Superior temporal gyrus (tissue), 1 donor: ENCODE measurements around the gene RSU1.

Experiments
- DNase-seq: peaks from one replicate; pipeline ENCODE4 v3.0.0-alpha.2; 2016; ENCODE audit errors: extremely low spot score

RSU1 gene

DNA sequence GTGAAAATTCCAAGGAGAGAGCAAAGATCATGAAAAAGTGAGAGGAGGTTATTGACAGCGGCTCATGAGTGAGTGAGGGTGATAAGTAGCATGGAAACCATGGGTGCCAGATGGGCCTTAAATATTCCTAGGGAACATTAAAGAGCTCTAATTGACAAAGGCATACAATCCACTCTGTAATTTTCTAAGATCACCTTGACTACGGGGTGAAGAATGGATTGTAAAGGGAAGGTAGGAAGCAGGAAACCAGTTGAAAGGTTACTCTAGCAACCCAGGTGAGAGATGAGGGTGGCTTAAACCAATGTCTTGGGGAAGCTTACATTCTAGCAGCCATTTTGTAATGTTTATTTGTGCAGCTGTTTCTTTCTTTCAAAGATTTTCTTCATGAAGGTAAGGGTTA lies 75.7 kb downstream of the RSU1 start:
- no peak for DNase-seq

DNA sequence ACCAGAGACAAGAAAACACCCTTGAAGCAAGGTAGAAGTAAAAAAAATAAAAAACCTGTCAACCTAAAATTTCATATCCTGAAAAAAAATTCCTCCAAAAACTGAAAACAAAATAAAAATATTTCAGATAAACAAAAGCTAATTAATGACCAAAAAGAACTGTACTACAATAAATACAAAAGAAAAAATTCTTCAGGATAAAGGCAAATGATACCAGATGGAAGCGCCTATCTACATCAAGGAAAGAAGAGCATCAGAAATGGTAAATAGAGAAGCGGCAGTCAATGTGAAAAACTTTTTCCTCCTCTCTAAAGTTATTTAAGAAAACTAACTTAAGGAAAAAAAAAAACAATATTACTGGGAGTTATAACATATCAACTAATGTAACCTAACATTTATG lies 79.8 kb downstream of the RSU1 start:
- no peak for DNase-seq

DNA sequence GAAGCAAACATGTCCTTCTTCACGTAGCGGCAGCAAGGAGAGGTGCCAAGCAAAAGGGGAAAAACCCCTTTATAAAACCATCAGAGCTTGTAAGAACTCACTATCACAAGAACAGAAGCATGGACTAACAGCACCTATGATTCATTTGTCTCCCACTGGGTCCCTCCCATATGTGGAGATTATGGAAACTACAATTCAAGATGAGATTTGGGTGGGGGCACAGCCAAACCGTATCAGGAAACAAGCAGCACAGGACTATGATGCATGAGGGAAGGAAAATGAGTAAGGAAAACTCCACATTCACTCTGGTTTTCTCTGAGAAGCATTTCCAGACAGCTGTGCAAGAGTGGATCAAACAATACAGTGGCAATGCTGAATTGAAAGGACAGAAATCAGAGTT lies 81.6 kb downstream of the RSU1 start:
- DNase-seq: no peak

DNA sequence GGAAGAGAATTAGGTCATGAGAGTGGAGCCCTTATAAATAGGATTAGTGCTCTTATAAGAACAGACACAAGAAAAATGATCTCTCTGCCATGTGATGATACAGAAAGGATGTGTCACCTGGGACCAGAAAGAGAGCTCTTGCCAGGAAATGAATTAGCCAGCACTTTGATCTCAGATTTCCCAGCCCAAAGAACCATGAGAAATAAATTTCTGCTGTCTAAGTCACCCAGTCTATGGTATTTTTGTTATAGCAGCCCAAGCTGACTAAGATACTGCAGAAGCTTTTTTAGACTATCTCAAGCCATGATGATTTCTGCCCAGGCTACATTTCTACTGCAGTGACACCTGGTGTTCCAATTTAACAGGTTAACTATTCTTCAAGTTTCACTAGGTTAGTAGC lies 84.8 kb downstream of the RSU1 start:
- DNase-seq: no peak

DNA sequence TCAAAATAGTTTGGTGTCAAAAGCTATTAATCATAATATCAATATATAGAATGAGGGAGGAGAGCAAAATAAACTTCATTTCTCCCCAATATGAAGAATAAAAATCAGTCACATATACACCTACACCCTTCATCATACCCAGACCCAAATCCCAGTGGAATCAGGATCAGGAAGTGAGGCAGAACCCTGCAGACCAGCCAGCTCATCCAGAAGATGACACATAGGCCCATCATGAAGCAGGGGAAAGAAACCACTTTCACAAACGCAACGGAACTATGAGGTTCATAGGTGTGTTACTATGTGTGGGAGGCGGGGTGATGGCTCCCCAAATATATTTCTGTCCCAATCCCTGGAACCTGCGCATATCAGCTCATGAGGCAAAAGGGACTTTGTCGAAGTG lies 89.0 kb downstream of the RSU1 start:
- DNase-seq: no peak

DNA sequence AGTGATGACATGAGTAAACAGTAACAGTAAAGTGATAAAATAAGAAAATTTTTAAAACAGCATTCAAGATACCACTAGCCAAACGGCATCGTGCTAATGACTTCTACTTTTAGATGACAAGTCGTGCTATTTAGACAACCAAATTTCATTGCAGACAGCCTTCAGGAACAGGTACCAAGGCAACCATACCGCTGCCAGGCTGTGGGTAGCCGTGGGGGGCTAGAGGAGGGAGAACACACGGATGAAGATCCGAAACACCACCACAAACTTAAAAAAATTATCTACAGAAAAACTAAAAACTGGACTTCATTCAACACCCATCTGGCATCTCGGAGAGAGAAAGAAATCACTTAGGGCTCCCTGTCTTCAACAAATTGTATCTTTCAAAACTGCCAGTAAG lies 89.6 kb downstream of the RSU1 start:
- DNase-seq: no peak

DNA sequence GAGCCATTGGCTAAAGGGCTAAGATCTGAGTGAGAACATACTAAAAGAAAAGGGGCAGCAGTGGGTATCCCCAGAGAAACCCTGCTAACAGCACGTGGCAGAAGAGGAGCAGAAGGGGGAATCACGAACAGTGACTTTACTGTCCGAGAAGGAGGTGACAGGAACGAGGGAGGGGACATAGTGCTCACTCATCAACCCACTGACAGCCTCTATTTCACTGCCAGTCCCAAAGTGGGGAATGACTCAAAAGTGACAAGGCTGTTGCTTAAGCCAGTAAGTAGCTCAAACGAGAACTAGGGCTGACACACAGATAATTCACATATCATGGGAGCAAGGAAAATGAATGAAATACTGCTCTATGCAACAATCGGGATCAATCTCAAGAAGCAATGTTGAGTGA lies 92.7 kb downstream of the RSU1 start:
- no peak for DNase-seq

DNA sequence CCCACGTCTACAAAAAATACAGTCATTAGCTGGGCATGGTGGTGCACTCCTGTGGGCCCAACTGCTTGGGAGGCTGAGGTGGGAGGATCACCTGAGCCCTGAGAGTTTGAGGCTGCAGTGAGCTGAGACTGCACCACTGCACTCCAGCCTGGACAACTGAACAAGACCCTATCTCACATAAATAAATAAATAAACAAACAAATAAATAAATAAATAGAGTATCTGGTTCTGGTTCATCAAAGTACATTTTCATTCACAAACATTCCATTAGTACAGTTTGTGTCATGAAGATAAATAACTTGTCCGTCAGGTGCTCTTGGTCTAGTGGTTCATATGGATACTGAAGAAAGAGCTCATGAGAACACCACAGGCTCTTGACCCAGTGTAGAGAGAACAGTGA lies 96.4 kb downstream of the RSU1 start:
- DNase-seq: no peak

DNA sequence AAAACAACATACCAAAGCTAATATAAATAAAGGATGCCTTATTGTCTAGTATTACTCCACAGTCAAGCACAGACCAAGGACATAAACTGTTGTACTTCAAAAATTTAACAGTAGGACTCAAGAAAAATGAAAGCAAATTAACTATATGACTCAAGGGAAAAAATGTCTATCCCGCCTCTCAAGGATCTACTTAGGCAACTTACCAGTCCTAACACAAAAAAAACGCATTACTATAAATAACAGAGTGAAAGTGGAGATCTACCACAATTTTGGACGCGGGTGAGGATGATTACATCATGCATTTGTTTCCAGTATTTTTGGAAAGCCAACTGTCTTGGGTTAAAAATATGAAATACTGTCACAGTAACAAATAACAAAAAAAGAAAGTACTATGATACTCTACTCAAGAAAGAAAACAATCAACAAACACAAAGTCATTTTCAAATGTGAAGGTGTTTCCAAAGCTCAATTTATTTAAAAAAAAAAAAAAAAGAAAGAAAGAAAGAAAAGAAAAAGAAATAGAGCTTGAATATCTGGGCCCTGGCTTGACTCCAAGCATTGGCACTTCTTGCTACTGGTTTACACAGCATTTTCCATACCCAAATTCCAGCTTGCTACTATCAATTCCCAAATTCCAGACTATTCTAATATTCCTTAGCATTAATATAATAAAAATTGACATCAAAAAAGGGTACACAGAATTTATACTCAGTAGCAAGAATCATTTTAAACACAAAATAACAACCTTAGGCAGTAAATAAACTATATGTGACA lies 99.4 kb downstream of the RSU1 start:
- peak; percentile 64 for DNase-seq

DNA sequence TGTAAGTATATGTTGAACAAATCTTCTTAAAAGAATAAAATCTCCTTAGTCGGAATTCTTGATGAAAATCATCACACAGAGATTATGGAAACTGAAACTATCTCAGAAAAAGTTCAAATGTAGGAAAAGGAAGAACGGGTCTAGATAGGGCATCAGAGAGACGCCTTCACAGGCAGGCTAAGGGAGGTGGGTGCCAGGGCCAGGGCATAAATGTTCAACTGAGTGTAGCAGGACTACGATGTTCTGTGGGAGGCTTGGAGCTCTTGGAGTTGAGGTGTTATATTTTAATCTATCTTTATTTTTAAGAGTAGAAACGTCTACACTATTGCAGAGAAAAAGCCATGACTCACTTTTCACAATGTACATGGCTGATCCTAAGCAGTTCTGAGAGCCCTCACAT lies 101.2 kb downstream of the RSU1 start:
- peak; percentile 33 for DNase-seq

DNA sequence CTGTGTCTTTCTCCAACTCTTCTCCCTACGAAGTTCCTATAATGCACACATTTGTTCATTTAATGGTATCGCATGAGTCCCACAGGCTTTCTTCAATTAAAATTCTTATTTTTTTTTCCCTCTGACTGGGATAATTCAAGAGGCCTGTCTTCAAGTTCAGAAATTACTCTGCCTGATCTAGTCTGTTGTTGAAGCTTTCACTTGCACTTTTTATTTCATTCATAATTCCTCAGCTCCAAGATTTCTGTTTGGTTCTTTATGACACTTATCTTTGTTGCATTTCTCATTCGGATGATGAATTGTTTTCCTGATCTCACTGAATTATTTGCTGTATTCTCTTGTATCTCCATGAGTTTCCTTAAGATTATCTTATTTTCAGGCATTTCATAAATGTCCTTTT lies 103.9 kb downstream of the RSU1 start:
- no peak for DNase-seq

DNA sequence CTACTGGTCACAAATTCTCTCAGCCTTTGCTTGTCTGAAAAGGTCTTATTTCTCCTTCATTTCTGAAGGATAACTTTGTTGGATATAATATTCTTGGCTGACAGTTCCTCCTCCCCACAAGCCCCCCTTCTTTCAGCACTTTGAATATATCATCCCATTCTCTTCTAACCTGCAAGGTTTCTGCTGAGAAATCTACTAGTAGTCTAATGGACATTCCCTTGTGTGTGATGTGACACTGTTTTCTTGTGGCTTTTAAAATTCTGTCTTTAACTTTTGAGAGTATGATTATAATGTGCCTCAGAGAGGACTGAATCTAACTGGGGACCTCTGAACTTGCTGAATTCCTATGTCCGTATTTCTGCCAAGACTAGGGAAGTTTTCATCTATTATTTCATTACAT lies 104.3 kb downstream of the RSU1 start:
- no peak for DNase-seq

DNA sequence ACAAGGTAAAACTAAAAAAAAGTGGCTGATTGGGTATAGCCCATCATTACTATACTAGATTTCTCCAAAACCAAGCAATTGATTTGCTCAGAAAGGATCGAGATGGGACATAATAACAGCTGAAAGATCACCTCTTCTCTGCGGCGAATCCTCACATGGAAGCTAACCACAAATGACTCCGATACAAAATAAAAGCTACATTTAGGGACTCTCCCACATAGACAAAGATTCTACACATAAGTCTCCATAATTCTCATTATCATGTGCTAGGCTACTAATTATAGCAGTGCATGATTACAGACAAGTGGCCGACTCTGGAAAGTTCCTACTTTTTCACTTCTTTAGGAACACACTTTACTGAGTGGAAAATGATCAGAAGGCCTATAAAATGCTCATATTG lies 116.9 kb downstream of the RSU1 start:
- no peak for DNase-seq

DNA sequence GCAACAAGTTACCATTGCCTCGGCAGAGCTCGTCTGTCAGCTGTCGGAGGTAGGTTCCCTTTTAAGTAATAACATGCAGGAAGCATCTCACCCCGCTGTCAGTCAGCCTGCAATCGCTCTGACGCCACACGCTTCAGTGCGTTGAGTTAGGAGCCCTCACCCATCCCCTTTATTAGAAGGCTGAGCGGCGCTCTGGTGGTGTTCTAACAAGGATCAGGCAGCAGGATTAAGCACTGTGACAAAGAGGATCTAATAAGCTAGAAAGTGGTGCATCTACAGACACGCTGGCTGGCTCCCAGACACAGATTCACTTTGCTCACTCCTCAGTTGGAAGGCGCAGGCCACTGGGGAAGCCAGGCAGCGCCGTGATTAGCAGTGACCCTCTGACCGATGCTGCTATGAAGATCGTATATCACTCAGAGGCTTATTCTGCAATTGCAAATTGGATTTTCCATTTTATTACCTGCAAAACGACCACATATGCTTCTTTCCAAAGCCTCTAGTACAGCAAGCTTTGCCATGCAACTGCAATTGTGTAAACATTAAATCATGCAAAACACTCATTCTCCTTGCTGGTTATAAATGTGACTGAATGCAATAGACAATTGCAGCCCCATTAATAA lies 117.7 kb downstream of the RSU1 start:
- no peak for DNase-seq

DNA sequence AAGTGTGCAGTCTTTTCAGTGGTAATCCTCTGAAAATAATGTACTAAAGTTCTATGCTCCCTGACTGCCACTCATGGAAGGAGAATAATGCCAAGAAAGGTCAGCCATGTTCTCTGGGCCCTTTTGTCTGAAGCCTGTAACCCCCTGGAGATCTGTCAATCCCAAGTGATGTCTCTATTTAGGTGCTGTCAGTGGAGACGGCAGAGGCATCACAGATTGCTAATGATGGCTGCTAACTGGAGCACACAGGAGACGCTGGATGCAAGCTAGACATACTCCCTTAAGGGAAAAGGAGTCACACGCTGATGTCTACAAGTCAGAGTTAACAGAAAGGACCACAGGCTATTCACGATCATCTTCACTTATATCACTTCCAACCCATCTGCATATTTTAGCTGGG lies 118.8 kb downstream of the RSU1 start:
- DNase-seq: no peak

DNA sequence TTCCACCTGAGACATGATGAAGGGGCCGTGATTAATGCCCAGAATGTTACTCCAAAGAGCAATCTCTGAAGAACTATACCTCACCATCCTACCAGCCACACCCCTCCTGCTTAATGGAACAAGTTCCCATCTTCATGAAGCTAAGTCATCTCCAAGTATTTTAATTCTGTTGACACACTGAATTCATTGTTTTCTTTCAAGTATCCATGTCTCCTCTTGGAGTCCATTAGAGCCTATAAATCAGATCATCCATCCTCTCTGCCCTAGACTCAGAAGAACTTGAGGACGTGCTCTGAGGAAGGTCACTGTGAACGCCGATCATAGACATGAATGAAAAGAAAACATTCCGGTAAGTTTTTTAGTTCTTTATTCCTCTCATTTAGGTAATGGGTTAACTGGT lies 126.8 kb downstream of the RSU1 start:
- DNase-seq: no peak

DNA sequence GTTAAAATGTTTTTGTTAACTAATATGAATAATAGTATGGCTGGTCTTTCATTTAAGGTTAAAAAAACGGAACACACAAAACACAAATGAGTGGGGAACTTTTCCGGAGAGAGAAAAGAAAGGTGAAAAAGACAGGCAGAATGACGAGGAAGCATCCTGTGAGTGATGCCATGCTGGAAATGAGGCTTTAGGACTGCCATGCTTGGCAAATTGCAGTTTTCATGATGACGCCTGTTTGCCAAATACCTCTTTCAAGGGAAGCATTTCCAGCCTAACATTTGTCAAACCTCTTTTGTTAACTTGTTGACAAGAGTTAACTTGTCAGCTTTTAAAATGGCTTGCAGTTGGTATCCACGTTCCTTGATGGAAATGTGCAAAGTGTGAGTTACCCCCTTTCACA lies 127.5 kb downstream of the RSU1 start:
- no peak for DNase-seq

DNA sequence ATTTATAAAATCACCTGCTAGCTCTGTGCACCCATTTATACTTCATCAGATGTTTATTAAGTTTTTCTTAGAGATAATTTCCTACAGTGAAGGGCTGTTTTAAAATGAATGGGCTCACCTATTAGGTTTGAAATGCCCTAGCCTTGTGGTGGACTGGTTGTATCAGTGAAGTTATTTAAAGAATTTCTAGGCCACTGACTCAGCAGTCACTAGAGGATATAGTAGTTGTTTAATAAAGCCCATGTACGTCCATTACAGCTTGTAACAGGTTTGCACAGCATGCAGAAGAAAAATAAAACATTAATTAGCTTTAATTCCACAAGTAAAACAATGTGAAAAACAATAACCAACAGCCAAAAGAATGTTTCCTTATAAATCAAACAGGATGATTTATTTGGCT lies 128.0 kb downstream of the RSU1 start:
- DNase-seq: no peak

DNA sequence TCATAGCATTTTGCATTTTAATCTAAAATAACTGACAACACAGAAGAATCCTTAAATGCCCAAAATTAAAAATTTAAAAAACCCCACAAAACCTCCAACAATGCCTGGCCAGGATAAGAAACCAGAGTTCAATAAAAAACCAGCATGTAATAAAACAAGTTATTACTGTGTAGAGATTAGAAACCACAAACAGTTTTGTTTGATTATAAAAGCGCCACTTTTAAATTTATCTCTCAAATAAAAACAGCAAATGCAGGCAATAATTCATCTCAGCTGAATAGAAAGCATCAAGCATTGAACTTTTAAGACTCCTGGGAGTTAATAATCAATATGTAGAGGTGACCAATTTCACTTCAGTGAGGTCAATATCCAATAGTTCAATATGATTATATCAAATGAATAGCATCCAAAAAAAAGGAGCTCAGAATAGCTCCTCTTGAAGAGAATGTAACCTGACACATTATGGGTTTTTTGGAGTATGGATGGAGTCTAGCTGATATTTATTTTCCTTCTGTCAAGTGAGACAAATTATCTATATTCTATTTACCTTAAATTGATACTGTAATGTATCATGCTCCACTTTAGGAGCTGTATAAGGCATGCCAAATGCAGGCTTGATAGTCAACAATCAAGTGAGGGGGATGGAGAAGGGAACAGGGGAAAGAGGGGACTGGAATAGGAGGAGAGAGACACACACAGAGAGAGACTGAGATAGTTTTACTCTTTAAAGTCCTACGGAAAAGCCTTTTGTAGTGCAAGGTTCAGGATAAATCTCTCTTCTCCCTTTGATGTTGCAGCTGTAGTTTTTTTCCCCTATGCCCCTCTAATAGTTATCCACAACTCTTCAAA lies 130.9 kb downstream of the RSU1 start:
- no peak for DNase-seq

DNA sequence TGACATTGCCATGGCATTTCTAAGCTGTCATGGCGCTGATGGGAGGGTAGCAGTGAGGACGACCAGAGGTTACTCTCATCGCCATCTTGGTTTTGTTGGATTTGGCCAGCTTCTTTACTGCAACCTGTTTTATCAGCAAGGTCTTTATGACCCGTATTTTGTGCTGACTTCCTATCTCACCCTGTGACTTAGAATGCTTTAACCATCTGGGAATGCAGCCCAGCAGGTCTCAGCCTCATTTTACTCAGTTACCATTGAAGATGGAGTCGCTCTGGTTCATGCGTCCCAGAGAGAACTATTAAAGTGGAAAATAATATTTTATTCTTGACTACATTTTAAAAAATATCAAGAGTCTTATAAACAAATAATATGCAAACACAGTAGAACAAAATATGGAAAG lies 131.7 kb downstream of the RSU1 start:
- no peak for DNase-seq

DNA sequence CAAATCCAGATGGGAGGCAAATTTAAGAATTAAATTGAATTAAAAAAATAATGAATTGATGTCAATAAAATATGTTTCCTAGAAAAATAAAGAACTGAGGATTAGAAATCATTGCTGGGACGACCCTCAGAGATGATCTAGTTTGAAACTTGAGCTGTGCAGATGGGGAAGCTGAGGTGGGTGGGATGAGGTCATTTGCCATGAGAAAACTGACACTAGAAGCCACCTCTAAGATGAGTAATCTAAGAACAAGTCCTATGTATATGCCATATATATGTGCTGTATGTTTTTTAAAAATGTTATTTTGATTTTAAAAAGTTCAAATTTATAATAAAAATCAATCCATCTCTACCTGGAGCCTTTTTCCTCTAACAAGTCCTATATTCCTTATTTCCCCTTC lies 135.7 kb downstream of the RSU1 start:
- no peak for DNase-seq

DNA sequence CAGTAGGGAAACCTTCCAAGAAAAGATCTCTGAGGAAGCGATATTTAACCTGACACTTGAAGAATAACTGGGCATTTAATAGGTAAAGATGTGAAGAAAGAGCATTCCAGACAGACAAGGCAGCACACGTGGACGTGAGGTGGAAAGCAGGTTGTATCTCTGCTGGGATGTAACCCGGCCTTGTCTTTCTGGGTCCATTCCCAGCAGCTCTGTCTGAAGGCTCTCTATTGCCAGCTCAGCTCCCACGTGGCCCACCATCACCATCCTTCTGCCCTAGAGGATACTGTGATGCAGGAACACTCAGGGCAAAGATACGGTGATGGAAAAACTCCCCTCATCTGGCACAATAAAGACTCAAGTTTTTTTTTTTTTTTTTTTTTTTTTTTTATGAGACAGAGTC lies 137.7 kb downstream of the RSU1 start:
- no peak for DNase-seq

DNA sequence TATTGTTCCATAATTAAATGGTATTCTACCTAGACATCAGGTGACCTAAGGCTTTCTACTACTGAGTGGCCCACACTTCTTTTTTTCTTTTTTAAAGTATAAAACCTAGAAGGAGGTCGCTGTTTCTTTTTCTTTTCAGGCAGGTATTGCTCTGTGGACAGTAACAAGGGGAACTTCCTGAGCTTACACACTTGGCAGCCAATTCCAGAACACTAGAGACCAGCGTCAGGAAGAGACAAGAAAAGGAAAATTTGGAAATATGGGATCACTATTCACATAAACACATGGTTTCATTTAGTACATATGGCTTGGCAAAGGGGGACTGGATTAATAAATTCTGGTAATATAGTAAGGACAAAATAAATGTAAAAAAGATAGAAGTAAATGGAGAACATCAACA lies 141.9 kb downstream of the RSU1 start:
- no peak for DNase-seq
